Activated CD4-positive, alpha-beta T cell treated with anti-CD3 and anti-CD28 coated beads for 36 hours (primary cell): ENCODE results near the gene CHMP4A. TPM values are rescaled to one million over a fixed set of nuclear protein-coding genes. Genes with fewer than 3 reads are reported as not detected.

ENCODE experiments used
- ATAC-seq: fragments of 200-7000 bp; cut with Tn5 transposase; one replicate; pipeline ENCODE4 v1.10.0; 2021; ENCODE audit warnings: mild to moderate bottlenecking, moderate library complexity
- CTCF ChIA-PET: fragments of 350-600 bp; sonication (Branson Sonifier 250); formaldehyde crosslinking; loops from one replicate; lab custom pipeline; 2021; ENCODE audit warnings: antibody characterized with exemption; lab: Charles Lee
- POLR2A ChIA-PET: fragments of 350-600 bp; sonication (Branson Sonifier 250); formaldehyde crosslinking; loops from one replicate; lab custom pipeline; 2021; ENCODE audit warnings: antibody characterized with exemption, inconsistent platforms; lab: Charles Lee
- DNase-seq: peaks from one replicate; pipeline ENCODE4 v3.0.0-alpha.2; 2020
- H3K27ac Mint-ChIP-seq: one replicate; pipeline ENCODE4 v1.8.0; 2021; ENCODE audit warnings: mixed read lengths
- H3K27me3 Mint-ChIP-seq: one replicate; pipeline ENCODE4 v1.8.0; 2021; ENCODE audit warnings: mixed read lengths
- H3K36me3 Mint-ChIP-seq: one replicate; pipeline ENCODE4 v1.8.0; 2021; ENCODE audit warnings: low read depth, mixed read lengths
- H3K4me1 Mint-ChIP-seq: one replicate; pipeline ENCODE4 v1.8.0; 2021; ENCODE audit warnings: mixed read lengths
- H3K4me3 Mint-ChIP-seq: one replicate; pipeline ENCODE4 v1.8.0; 2021; ENCODE audit warnings: mild to moderate bottlenecking, moderate library complexity, mixed read lengths
- H3K9me3 Mint-ChIP-seq: one replicate; pipeline ENCODE4 v1.8.0; 2021; ENCODE audit warnings: low read depth, mixed read lengths
- intact Hi-C, 2 experiments: fragments of 100-400 bp; cut with DNase I in 1 of 2; cut with micrococcal nuclease in 1 of 2; formaldehyde crosslinking; loops; one replicate each; pipeline versions ENCODE4 v1.14.2 to v1.15.1; 2022 to 2024; cut with DNase I, micrococcal nuclease
- total RNA-seq, 2 experiments: library from RNA; stranded (reverse); gene quantifications; one replicate each; pipeline ENCODE4 v1.2.3, GENCODE V29; 2021

The CHMP4A gene
- total RNA-seq, 2 experiments from 2014 or later, result 48.8 to 73.0 TPM

GRCh38 chr14:24235804-24236688 lies 22.8 kb upstream of the CHMP4A start:
- Mint-ChIP-seq H3K36me3 (peaks cover 67% of the 10 kb centered on the region), H3K27ac (peak overlapping the region; percentile 66), H3K9me3 (no peaks in the 10 kb centered on the region), H3K4me3 (no peak overlapping the region), H3K4me1 (peaks cover 78% of the 10 kb centered on the region), H3K27me3 (no peaks in the 10 kb centered on the region)
- CTCF ChIA-PET, result interaction anchor here (0.6 to 16.9 kb wide), 4 partner anchors 20 to 68 kb away, joined by 3 to 430 read pairs (median 4); partner anchors contain the start of genes CHMP4A, CIDEB, DHRS1 and LTB4R
- DNase-seq, result no peak
- no peak for ATAC-seq
- intact Hi-C loops, result no loop called here
- POLR2A ChIA-PET, result interaction anchor here (1.3 kb wide), 1 partner anchor 11 kb away, joined by 6 read pairs; no protein-coding TSS in a partner anchor

GRCh38 chr14:24234095-24235005 lies 21.1 kb upstream of the CHMP4A start:
- DNase-seq, result no peak
- POLR2A ChIA-PET, result interaction anchor here (2.0 kb wide), 1 partner anchor 8 kb away, joined by 9 read pairs; the partner anchor contains the start of gene TINF2
- intact Hi-C loops, result loop anchor here in 1 of 2 experiments (5.0 kb wide), 2 partner anchors 38 to 208 kb away; partner anchors contain the start of genes RABGGTA and SDR39U1
- Mint-ChIP-seq H3K4me3 (peak overlapping the region; percentile 78), H3K27me3 (no peaks in the 10 kb centered on the region), H3K27ac (peak overlapping the region; percentile 66), H3K9me3 (no peaks in the 10 kb centered on the region), H3K36me3 (peaks cover 54% of the 10 kb centered on the region), H3K4me1 (peaks cover 69% of the 10 kb centered on the region)
- CTCF ChIA-PET, result interaction anchor here (0.6 to 16.9 kb wide), 11 partner anchors 8 to 99 kb away, joined by 3 to 430 read pairs (median 5); partner anchors contain the start of genes CHMP4A, CIDEB, DHRS1 and LTB4R
- no peak for ATAC-seq

DNA sequence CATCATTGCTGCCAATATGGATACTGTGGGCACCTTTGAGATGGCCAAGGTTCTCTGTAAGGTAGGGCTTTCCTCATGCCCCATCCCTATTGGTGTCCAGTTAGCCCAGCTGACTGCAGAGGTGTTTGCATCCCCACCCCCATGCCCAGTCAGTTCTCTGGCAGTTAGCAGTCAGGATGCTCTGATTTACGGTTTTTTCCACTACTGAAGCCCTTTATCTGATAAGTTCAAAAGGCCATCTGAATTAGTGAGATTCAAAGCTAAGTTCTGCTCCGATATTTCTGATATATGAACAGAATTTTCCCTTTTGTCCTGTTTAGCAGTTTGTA lies 20.2 kb upstream of the CHMP4A start:
- intact Hi-C loops, result loop anchor here (2.0 to 5.0 kb wide), 3 partner anchors 39 to 209 kb away; partner anchors contain the start of genes PSME2 (in 1 of the 2), RABGGTA (in 1 of the 2), RNF31 (in 1 of the 2) and SDR39U1 (in 1 of the 2)

GRCh38 chr14:24232645-24233537 lies 19.6 kb upstream of the CHMP4A start, which contains the start of gene GMPR2:
TSS of gene GMPR2 (plus strand) at chr14:24232929. CDS start at chr14:24233254, 325 bp downstream.
- intact Hi-C loops, result loop anchor here (1.0 to 5.0 kb wide), 13 partner anchors 9 to 209 kb away; partner anchors contain the start of genes CHMP4A (in 2 of the 2), DCAF11 (in 2 of the 2), EMC9 (in 2 of the 2) and NRL (in 2 of the 2)
- Mint-ChIP-seq H3K27me3 (no peaks in the 10 kb centered on the region), H3K9me3 (no peaks in the 10 kb centered on the region), H3K4me1 (peaks cover 58% of the 10 kb centered on the region), H3K27ac (peak within 1 kb of the TSS; percentile 89), H3K36me3 (peaks cover 43% of the 10 kb centered on the region), H3K4me3 (peak within 1 kb of the TSS; percentile 78)
- DNase-seq (peak; percentile 41), ATAC-seq (peak; percentile 43)
- ChIA-PET CTCF (interaction anchor here (0.6 to 16.9 kb wide), 8 partner anchors 8 to 1691 kb away, joined by 3 to 430 read pairs (median 4); partner anchors contain the start of genes CIDEB, DHRS1, LTB4R and LTB4R2), POLR2A (interaction anchor here (0.6 to 2.0 kb wide), 4 partner anchors 9 to 528 kb away, joined by 3 to 9 read pairs (median 5); partner anchors contain the start of genes CHMP4A and TINF2)

More for the DNA sequence above, 20.2 kb upstream of the CHMP4A start:
- peak; percentile 50 for DNase-seq
- Mint-ChIP-seq H3K27ac (peak overlapping the region; percentile 89), H3K36me3 (peaks cover 49% of the 10 kb centered on the region), H3K4me1 (peaks cover 65% of the 10 kb centered on the region), H3K4me3 (peak overlapping the region; percentile 78), H3K27me3 (no peaks in the 10 kb centered on the region), H3K9me3 (no peaks in the 10 kb centered on the region)
- ChIA-PET CTCF (interaction anchor here (0.6 to 16.9 kb wide), 6 partner anchors 9 to 1692 kb away, joined by 3 to 430 read pairs (median 6); partner anchors contain the start of genes CIDEB, DHRS1, LTB4R and LTB4R2), POLR2A (interaction anchor here (1.0 to 2.0 kb wide), 3 partner anchors 9 to 41 kb away, joined by 3 to 9 read pairs (median 6); partner anchors contain the start of genes CHMP4A and TINF2)
- ATAC-seq, result no peak

GRCh38 chr14:24232121-24232644 lies 18.9 kb upstream of the CHMP4A start, which contains the start of gene NEDD8:
TSS of gene NEDD8 (minus strand) at chr14:24232367. CDS start at chr14:24232267, 100 bp downstream.
- peak within 1 kb of the TSS; percentile 89 for H3K27ac Mint-ChIP-seq
- ChIA-PET POLR2A (interaction anchor here (0.6 to 2.0 kb wide), 4 partner anchors 10 to 527 kb away, joined by 3 to 9 read pairs (median 5); partner anchors contain the start of genes CHMP4A and TINF2), CTCF (interaction anchor here (1.0 to 16.9 kb wide), 4 partner anchors 10 to 101 kb away, joined by 3 to 430 read pairs (median 8); partner anchors contain the start of genes CIDEB, DHRS1, LTB4R and LTB4R2)
- H3K4me1 Mint-ChIP-seq, result peaks cover 58% of the 10 kb centered on the region
- intact Hi-C loops, result loop anchor here (1.0 to 5.0 kb wide), 13 partner anchors 10 to 210 kb away; partner anchors contain the start of genes CHMP4A (in 2 of the 2), DCAF11 (in 2 of the 2), EMC9 (in 2 of the 2) and NRL (in 2 of the 2)
- ATAC-seq, result peak; percentile 91
- H3K4me3 Mint-ChIP-seq, result peak within 1 kb of the TSS; percentile 78
- H3K36me3 Mint-ChIP-seq, result peaks cover 39% of the 10 kb centered on the region
- no peaks in the 10 kb centered on the region for H3K9me3 Mint-ChIP-seq
- H3K27me3 Mint-ChIP-seq, result no peaks in the 10 kb centered on the region
- DNase-seq, result peak; percentile 96

GRCh38 chr14:24231263-24232120 lies 18.2 kb upstream of the CHMP4A start:
- DNase-seq (peak; percentile 45), ATAC-seq (peak; percentile 12)
- Mint-ChIP-seq H3K27ac (peak overlapping the region; percentile 89), H3K4me1 (peaks cover 59% of the 10 kb centered on the region), H3K36me3 (peaks cover 39% of the 10 kb centered on the region), H3K9me3 (no peaks in the 10 kb centered on the region), H3K4me3 (peak overlapping the region; percentile 78), H3K27me3 (no peaks in the 10 kb centered on the region)
- CTCF ChIA-PET, result interaction anchor here (0.6 to 1.6 kb wide), 6 partner anchors 10 to 102 kb away, joined by 3 to 9 read pairs (median 4); partner anchors contain the start of genes MDP1 and TINF2
- POLR2A ChIA-PET, result interaction anchor here (1.0 kb wide), 1 partner anchor 18 kb away, joined by 3 read pairs; the partner anchor contains the start of gene CHMP4A
- intact Hi-C loops, result loop anchor here (1.0 to 5.0 kb wide), 13 partner anchors 11 to 211 kb away; partner anchors contain the start of genes CHMP4A (in 2 of the 2), DCAF11 (in 2 of the 2), EMC9 (in 2 of the 2) and NRL (in 2 of the 2)

- H3K27me3 Mint-ChIP-seq, result no peaks in the 10 kb centered on the region
- H3K27ac Mint-ChIP-seq, result no peak overlapping the region
- H3K4me1 Mint-ChIP-seq, result peaks cover 39% of the 10 kb centered on the region
- intact Hi-C loops, result no loop called here
- no peaks in the 10 kb centered on the region for H3K9me3 Mint-ChIP-seq
- peaks cover 26% of the 10 kb centered on the region for H3K36me3 Mint-ChIP-seq
- POLR2A ChIA-PET, result interaction anchor here (0.7 kb wide), 1 partner anchor 745 kb away, joined by 3 read pairs; no protein-coding TSS in a partner anchor
- no peak for ATAC-seq
- CTCF ChIA-PET, result interaction anchor here (0.6 to 2.3 kb wide), 7 partner anchors 13 to 936 kb away, joined by 3 to 11 read pairs (median 6); partner anchors contain the start of genes DHRS1, MDP1, NOP9 and TINF2
- DNase-seq, result no peak
- no peak overlapping the region for H3K4me3 Mint-ChIP-seq
These were observed 15.6 kb upstream of the CHMP4A start for GRCh38 chr14:24228902-24229301.

GRCh38 chr14:24226473-24226872 lies 13.2 kb upstream of the CHMP4A start:
- no peak overlapping the region for H3K27ac Mint-ChIP-seq
- CTCF ChIA-PET, result interaction anchor here (1.0 to 2.3 kb wide), 2 partner anchors 10 to 71 kb away, joined by 3 to 11 read pairs; partner anchors contain the start of gene MDP1

More at GRCh38 chr14:24226473-24226872, 13.2 kb upstream of the CHMP4A start:
- DNase-seq (no peak), ATAC-seq (no peak)
- POLR2A ChIA-PET, result no interaction called here
- Mint-ChIP-seq H3K4me1 (peaks cover 32% of the 10 kb centered on the region), H3K4me3 (no peak overlapping the region), H3K27me3 (no peaks in the 10 kb centered on the region), H3K36me3 (peaks cover 22% of the 10 kb centered on the region), H3K9me3 (no peaks in the 10 kb centered on the region)
- intact Hi-C loops, result no loop called here
